Ishikawa (cell line): ENCODE results near the gene BIRC3.

ENCODE experiments used
- CEBPB ChIP-seq: IDR thresholded peaks from 2 replicates; pipeline ENCODE4 v1.6.1; 2012
- CREB1 ChIP-seq: IDR thresholded peaks from 2 replicates; pipeline ENCODE4 v1.6.1; 2012; ENCODE audit warnings: low read depth
- EGR1 ChIP-seq: IDR thresholded peaks from 2 replicates; pipeline ENCODE4 v1.6.1; 2012
- EP300 ChIP-seq: IDR thresholded peaks from 2 replicates; pipeline ENCODE4 v1.6.1; 2012; ENCODE audit warnings: borderline replicate concordance
- FOXM1 ChIP-seq: IDR thresholded peaks from 2 replicates; pipeline ENCODE4 v1.6.1; 2012; ENCODE audit warnings: low read depth, borderline replicate concordance
- MAX ChIP-seq: IDR thresholded peaks from 2 replicates; pipeline ENCODE4 v1.6.1; 2012
- NFIC ChIP-seq: IDR thresholded peaks from 2 replicates; pipeline ENCODE4 v1.6.1; 2012
- RAD21 ChIP-seq: IDR thresholded peaks from 2 replicates; pipeline ENCODE4 v1.6.1; 2012; ENCODE audit warnings: low read depth
- REST ChIP-seq: IDR thresholded peaks from 2 replicates; pipeline ENCODE4 v1.6.1; 2012; ENCODE audit warnings: low read depth, mild to moderate bottlenecking
- TAF1 ChIP-seq: IDR thresholded peaks from 2 replicates; pipeline ENCODE4 v1.6.1; 2012; ENCODE audit warnings: low read depth, mild to moderate bottlenecking
- TCF12 ChIP-seq: IDR thresholded peaks from 2 replicates; pipeline ENCODE4 v1.6.1; 2012; ENCODE audit warnings: low read depth
- TEAD4 ChIP-seq: IDR thresholded peaks from 2 replicates; pipeline ENCODE4 v1.6.1; 2012
- USF1 ChIP-seq: IDR thresholded peaks from 2 replicates; pipeline ENCODE4 v1.6.1; 2012
- YY1 ChIP-seq: IDR thresholded peaks from 2 replicates; pipeline ENCODE4 v1.6.1; 2012; ENCODE audit warnings: low read depth
- ZBTB7A ChIP-seq: IDR thresholded peaks from 2 replicates; pipeline ENCODE4 v1.6.1; 2012; ENCODE audit warnings: low read depth

The BIRC3 gene

GRCh38 chr11:102382384-102382783, 65.1 kb downstream of the BIRC3 start:
- no peak for TF ChIP-seq USF1
- no peak for TF ChIP-seq CEBPB
- no peak for TF ChIP-seq FOXM1
- no peak for TF ChIP-seq EP300
- no peak for TF ChIP-seq EGR1
- no peak for TF ChIP-seq RAD21
- no peak for TF ChIP-seq ZBTB7A
- no peak for TF ChIP-seq YY1
- TF ChIP-seq CREB1, result no peak
- no peak for TF ChIP-seq NFIC
- TF ChIP-seq TAF1, result no peak
- no peak for TF ChIP-seq REST
- TF ChIP-seq TCF12, result no peak
- TF ChIP-seq MAX, result no peak
- TF ChIP-seq TEAD4, result no peak

- TF ChIP-seq EGR1 (no peak), EP300 (no peak), CREB1 (no peak), TCF12 (no peak), REST (no peak), TEAD4 (no peak), TAF1 (no peak), FOXM1 (no peak), ZBTB7A (no peak), YY1 (no peak), MAX (no peak), USF1 (no peak), NFIC (no peak)
These were observed 66.6 kb downstream of the BIRC3 start for GRCh38 chr11:102383839-102384238.

- no peak for TF ChIP-seq CEBPB
- TF ChIP-seq EGR1, result no peak
- no peak for TF ChIP-seq MAX
- no peak for TF ChIP-seq YY1
- TF ChIP-seq TAF1, result no peak
- no peak for TF ChIP-seq REST
- TF ChIP-seq EP300, result no peak
- no peak for TF ChIP-seq RAD21
- no peak for TF ChIP-seq USF1
- no peak for TF ChIP-seq CREB1
- no peak for TF ChIP-seq NFIC
- TF ChIP-seq ZBTB7A, result no peak
- TF ChIP-seq FOXM1, result no peak
These were observed 67.3 kb downstream of the BIRC3 start for GRCh38 chr11:102384419-102385079.
